Retinal pigment epithelial cell (primary cell): ENCODE results near the gene BRDT.

Source experiments
- DNase-seq: peaks from one replicate; pipeline ENCODE4 v3.0.0-alpha.2; 2010; ENCODE audit warnings: low read depth
- H3K4me3 ChIP-seq: 2 replicates; pipeline ENCODE4 v1.5.1; 2011; ENCODE audit warnings: mild to moderate bottlenecking, low read length, control low read depth, moderate library complexity
- CTCF ChIP-seq: conservative IDR thresholded peaks from 2 replicates; pipeline ENCODE4 v1.5.1; 2011; ENCODE audit warnings: low read depth, low read length, control low read depth, inconsistent platforms

BRDT gene

GRCh38 chr1:91980663-91981062 is 31.5 kb downstream of the BRDT start:
- DNase-seq = no peak
- no peak overlapping the region for H3K4me3 ChIP-seq
- TF ChIP-seq CTCF = no peak

GRCh38 chr1:91981996-91982609 is 32.9 kb downstream of the BRDT start:
- H3K4me3 ChIP-seq = no peak overlapping the region
- no peak for DNase-seq
- TF ChIP-seq CTCF = no peak

- TF ChIP-seq CTCF = no peak
- H3K4me3 ChIP-seq = no peak overlapping the region
- DNase-seq = no peak
Observed at GRCh38 chr1:91993256-91993655, 44.1 kb downstream of the BRDT start.

GRCh38 chr1:91997607-91998195 is 48.5 kb downstream of the BRDT start:
- peak; percentile 69 for TF ChIP-seq CTCF
- DNase-seq = peak; percentile 29
- no peak overlapping the region for H3K4me3 ChIP-seq

GRCh38 chr1:92004129-92004528 is 54.9 kb downstream of the BRDT start:
- no peak for DNase-seq
- no peak for TF ChIP-seq CTCF
- H3K4me3 ChIP-seq = no peak overlapping the region

- DNase-seq = no peak
- H3K4me3 ChIP-seq = no peak overlapping the region
- no peak for TF ChIP-seq CTCF
Observed at GRCh38 chr1:92013923-92014322, 64.7 kb downstream of the BRDT start.

- no peak for DNase-seq
- no peak for TF ChIP-seq CTCF
- no peak overlapping the region for H3K4me3 ChIP-seq
Observed at GRCh38 chr1:92016720-92017316, 67.6 kb downstream of the BRDT start.
